DMS 273 (cell line): ENCODE data around the gene P2RX6.

Experiments
- DNase-seq: peaks from one replicate; lab custom pipeline; 2025; ENCODE audit not compliant: unreplicated experiment; lab: John Stamatoyannopoulos, UW

Gene P2RX6

GRCh38 chr22:21012446-21013407 is 2.2 kb upstream of the P2RX6 start:
- peak; percentile 80 for DNase-seq

GRCh38 chr22:21013657-21014201 is 1.2 kb upstream of the P2RX6 start:
- DNase-seq, result no peak

- DNase-seq, result peak; percentile 98
Observed at GRCh38 chr22:21014202-21014725, 701 bp upstream of the P2RX6 start.

GRCh38 chr22:21015466-21016006 is 571 bp downstream of the P2RX6 start:
- no peak for DNase-seq

- DNase-seq, result no peak
Observed at GRCh38 chr22:21016644-21017420, 1.9 kb downstream of the P2RX6 start.

GRCh38 chr22:21018314-21018713 is 3.3 kb downstream of the P2RX6 start:
- DNase-seq, result no peak

GRCh38 chr22:21020802-21021429 is 6.0 kb downstream of the P2RX6 start:
- peak; percentile 57 for DNase-seq

- DNase-seq, result no peak
Observed at GRCh38 chr22:21022507-21022906, 7.5 kb downstream of the P2RX6 start.

GRCh38 chr22:21022955-21023614 is 8.1 kb downstream of the P2RX6 start:
- no peak for DNase-seq

- no peak for DNase-seq
Observed at GRCh38 chr22:21025266-21025665, 10.3 kb downstream of the P2RX6 start.

GRCh38 chr22:21025763-21026755 is 11.1 kb downstream of the P2RX6 start:
- no peak for DNase-seq

GRCh38 chr22:21026783-21027692 is 12.1 kb downstream of the P2RX6 start:
- peak; percentile 84 for DNase-seq

- peak; percentile 74 for DNase-seq
Observed at GRCh38 chr22:21028277-21029251, 13.6 kb downstream of the P2RX6 start.

GRCh38 chr22:21029486-21030025 is 14.6 kb downstream of the P2RX6 start:
- no peak for DNase-seq

GRCh38 chr22:21030032-21030431 is 15.1 kb downstream of the P2RX6 start:
- no peak for DNase-seq
